ENCODE results near the gene RAB36. TPM values are rescaled to one million over a fixed set of nuclear protein-coding genes. Genes with fewer than 3 reads are reported as not detected.

The RAB36 gene
- total RNA-seq, 1 experiment from 2014 or later = 4.1 TPM

DNA sequence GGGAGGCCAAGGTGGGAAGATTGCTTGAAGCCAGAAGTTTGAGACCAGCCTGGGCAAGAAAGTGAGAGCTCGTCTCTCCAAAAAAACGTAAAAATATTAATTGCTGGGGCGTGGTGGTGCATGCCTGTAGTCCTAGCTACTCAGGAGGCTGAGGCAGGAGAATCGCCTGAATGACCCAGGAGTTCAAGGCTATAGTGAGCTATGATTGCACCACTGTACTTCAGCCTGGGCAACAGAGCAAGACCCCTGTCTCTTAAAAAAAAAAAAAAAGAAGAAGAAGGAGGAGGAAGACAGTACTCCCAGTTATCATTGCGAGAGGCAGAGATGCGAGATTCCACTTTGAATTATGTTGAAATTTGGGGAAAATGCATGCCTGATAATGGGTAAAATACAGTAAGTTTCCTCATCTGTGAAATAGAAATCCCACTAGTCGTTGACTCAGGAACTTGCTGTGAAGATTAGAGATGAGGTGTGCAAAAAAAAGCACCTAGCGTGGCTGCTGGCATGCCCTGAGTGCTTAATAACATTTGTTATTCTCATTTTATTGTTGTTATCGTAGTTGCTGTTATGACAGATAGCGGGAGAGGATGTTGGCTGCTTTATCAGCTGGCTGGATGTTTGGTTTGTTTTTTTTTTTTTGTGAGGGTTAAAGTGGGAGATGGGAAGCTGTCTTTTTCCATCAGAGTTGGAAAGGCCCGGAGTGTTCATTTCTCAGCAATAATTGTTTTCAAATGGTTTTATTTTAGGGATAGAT lies 68.5 kb downstream of the RAB36 start:
- TF ChIP-seq SIN3A (IDR thresholded peaks at IDR 0.05; ENCODE audit: borderline replicate concordance, insufficient read depth, low read depth, low read length) = no peak
- TF ChIP-seq POLR2AphosphoS5 (IDR thresholded peaks at IDR 0.05; ENCODE audit: low read depth, low read length) = no peak
- TF ChIP-seq, protein P1, sequence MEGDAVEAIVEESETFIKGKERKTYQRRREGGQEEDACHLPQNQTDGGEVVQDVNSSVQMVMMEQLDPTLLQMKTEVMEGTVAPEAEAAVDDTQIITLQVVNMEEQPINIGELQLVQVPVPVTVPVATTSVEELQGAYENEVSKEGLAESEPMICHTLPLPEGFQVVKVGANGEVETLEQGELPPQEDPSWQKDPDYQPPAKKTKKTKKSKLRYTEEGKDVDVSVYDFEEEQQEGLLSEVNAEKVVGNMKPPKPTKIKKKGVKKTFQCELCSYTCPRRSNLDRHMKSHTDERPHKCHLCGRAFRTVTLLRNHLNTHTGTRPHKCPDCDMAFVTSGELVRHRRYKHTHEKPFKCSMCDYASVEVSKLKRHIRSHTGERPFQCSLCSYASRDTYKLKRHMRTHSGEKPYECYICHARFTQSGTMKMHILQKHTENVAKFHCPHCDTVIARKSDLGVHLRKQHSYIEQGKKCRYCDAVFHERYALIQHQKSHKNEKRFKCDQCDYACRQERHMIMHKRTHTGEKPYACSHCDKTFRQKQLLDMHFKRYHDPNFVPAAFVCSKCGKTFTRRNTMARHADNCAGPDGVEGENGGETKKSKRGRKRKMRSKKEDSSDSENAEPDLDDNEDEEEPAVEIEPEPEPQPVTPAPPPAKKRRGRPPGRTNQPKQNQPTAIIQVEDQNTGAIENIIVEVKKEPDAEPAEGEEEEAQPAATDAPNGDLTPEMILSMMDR (IDR thresholded peaks at IDR 0.05) = no peak
- no peak for TF ChIP-seq TCF7L2 (IDR thresholded peaks at IDR 0.05; ENCODE audit: low read depth, low read length)
- TF ChIP-seq, protein P2, sequence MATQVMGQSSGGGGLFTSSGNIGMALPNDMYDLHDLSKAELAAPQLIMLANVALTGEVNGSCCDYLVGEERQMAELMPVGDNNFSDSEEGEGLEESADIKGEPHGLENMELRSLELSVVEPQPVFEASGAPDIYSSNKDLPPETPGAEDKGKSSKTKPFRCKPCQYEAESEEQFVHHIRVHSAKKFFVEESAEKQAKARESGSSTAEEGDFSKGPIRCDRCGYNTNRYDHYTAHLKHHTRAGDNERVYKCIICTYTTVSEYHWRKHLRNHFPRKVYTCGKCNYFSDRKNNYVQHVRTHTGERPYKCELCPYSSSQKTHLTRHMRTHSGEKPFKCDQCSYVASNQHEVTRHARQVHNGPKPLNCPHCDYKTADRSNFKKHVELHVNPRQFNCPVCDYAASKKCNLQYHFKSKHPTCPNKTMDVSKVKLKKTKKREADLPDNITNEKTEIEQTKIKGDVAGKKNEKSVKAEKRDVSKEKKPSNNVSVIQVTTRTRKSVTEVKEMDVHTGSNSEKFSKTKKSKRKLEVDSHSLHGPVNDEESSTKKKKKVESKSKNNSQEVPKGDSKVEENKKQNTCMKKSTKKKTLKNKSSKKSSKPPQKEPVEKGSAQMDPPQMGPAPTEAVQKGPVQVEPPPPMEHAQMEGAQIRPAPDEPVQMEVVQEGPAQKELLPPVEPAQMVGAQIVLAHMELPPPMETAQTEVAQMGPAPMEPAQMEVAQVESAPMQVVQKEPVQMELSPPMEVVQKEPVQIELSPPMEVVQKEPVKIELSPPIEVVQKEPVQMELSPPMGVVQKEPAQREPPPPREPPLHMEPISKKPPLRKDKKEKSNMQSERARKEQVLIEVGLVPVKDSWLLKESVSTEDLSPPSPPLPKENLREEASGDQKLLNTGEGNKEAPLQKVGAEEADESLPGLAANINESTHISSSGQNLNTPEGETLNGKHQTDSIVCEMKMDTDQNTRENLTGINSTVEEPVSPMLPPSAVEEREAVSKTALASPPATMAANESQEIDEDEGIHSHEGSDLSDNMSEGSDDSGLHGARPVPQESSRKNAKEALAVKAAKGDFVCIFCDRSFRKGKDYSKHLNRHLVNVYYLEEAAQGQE (IDR thresholded peaks at IDR 0.05; ENCODE audit: insufficient read depth in 1 of 2, low read depth in 2 of 2, low read length in 1 of 2) = no peak
- H3K9me3 ChIP-seq (ENCODE audit: control insufficient read depth, insufficient read depth, low read depth, low read length) = no peaks in the 10 kb centered on the region
- no peak for DNase-seq (ENCODE audit: low read depth, low spot score)
- ATAC-seq = no peak
- no TSS peak for BruUV-seq (replicated peaks)
- ChIA-PET POLR2A (no interaction called here), CTCF (interaction anchor here (0.7 kb wide), 1 partner anchor 68 kb away, joined by 3 read pairs; no protein-coding TSS in a partner anchor)
- no peak overlapping the region for H3K4me3 ChIP-seq (ENCODE audit: low read depth in 2 of 2, low read length in 2 of 2)
- no peak overlapping the region for H3K27ac ChIP-seq (ENCODE audit: low read length)
- no peaks in the 10 kb centered on the region for H3K27me3 ChIP-seq (ENCODE audit: control insufficient read depth, insufficient read depth, low read length)
- intact Hi-C loops (cut with micrococcal nuclease; ENCODE audit: unreplicated experiment) (no loop called here), in situ Hi-C loops (cut with HindIII; ENCODE audit: low pct_unique_long_range_greater_than_20kb, low sequenced_read_pairs) (no loop called here)
- no peaks in the 10 kb centered on the region for H3K36me3 ChIP-seq (ENCODE audit: control insufficient read depth, insufficient read depth, low read length)
- H3K4me1 ChIP-seq (ENCODE audit: control insufficient read depth, insufficient read depth, low read length) = no peaks in the 10 kb centered on the region; the same call in 1 of the 2 replicates

Other genes starting within 250 kb of the RAB36 start
- gene GNAZ, start 75.0 kb upstream of the RAB36 start, total RNA-seq (2021; ENCODE audit: unreplicated experiment) = 11.9 TPM
- gene RSPH14, start 3.5 kb upstream of the RAB36 start, total RNA-seq (2021; ENCODE audit: unreplicated experiment) = 0.57 TPM
- 32.1 TPM for gene BCR, start 35.0 kb downstream of the RAB36 start, total RNA-seq (2021; ENCODE audit: unreplicated experiment)

Data from Panc1 (cell line).